Fibroblast of skin of left quadriceps (primary cell): ENCODE results near the gene USP48.
A peak's percentile ranks its signal among the peaks of the same experiment; 100 is the strongest.
"Not testable (repeated sequence)": the region's sequence is repeated elsewhere in the genome, so short reads cannot be mapped to it uniquely, and the experiment has no call there.

ENCODE experiments used
- DNase-seq, 2 experiments: peaks; one replicate each; pipeline ENCODE4 v3.0.0-alpha.2; 2013; ENCODE audit warnings: low read depth in 2 of 2

USP48 gene

GRCh38 chr1:21782868-21783678 is at the start of gene USP48:
Gene USP48, minus strand, starts transcription at chr1:21783149. Its CDS starts 192 bp downstream, at chr1:21782957.
- DNase-seq = peak; percentile 91 to 93

GRCh38 chr1:21831454-21831970 is 48.6 kb upstream of the USP48 start:
- DNase-seq = no peak

GRCh38 chr1:21830792-21831453 is 48.0 kb upstream of the USP48 start:
- no peak for DNase-seq

- no peak for DNase-seq
These were observed 46.3 kb upstream of the USP48 start for GRCh38 chr1:21829294-21829693.

- DNase-seq = no peak
These were observed 45.7 kb upstream of the USP48 start for GRCh38 chr1:21828506-21829210.

- DNase-seq = no peak
These were observed 45.1 kb upstream of the USP48 start for GRCh38 chr1:21828075-21828474.

GRCh38 chr1:21827141-21827679 is 44.3 kb upstream of the USP48 start:
- DNase-seq = no peak

- DNase-seq = not testable (repeated sequence)
These were observed 43.7 kb upstream of the USP48 start for GRCh38 chr1:21826694-21827093.

GRCh38 chr1:21825393-21825792 is 42.4 kb upstream of the USP48 start:
- DNase-seq = no peak

- no peak for DNase-seq
These were observed 42.0 kb upstream of the USP48 start for GRCh38 chr1:21824926-21825325.

GRCh38 chr1:21823980-21824702 is 41.2 kb upstream of the USP48 start:
- no peak for DNase-seq

- DNase-seq = no peak
These were observed 40.4 kb upstream of the USP48 start for GRCh38 chr1:21823206-21823979.

GRCh38 chr1:21822349-21822748 is 39.4 kb upstream of the USP48 start:
- DNase-seq = no peak

- DNase-seq = no peak
These were observed 38.6 kb upstream of the USP48 start for GRCh38 chr1:21821385-21822019.

GRCh38 chr1:21820597-21821232 is 37.8 kb upstream of the USP48 start:
- no peak for DNase-seq

- DNase-seq = no peak
These were observed 35.7 kb upstream of the USP48 start for GRCh38 chr1:21818656-21819055.

- DNase-seq = peak in 1 of 2 experiments; percentile 5
These were observed 33.8 kb upstream of the USP48 start for GRCh38 chr1:21816602-21817302.

GRCh38 chr1:21815724-21816321 is 32.9 kb upstream of the USP48 start:
- DNase-seq = no peak
